GM18498 (cell line): ENCODE results near the gene FOXL1.

Experiments
- ATAC-seq: cut with Tn5 transposase; IDR thresholded peaks from one replicate; pipeline ENCODE4 v1.9.1; 2021; ENCODE audit warnings: mild to moderate bottlenecking, moderate library complexity; ENCODE audit not compliant: unreplicated experiment

Gene FOXL1

DNA sequence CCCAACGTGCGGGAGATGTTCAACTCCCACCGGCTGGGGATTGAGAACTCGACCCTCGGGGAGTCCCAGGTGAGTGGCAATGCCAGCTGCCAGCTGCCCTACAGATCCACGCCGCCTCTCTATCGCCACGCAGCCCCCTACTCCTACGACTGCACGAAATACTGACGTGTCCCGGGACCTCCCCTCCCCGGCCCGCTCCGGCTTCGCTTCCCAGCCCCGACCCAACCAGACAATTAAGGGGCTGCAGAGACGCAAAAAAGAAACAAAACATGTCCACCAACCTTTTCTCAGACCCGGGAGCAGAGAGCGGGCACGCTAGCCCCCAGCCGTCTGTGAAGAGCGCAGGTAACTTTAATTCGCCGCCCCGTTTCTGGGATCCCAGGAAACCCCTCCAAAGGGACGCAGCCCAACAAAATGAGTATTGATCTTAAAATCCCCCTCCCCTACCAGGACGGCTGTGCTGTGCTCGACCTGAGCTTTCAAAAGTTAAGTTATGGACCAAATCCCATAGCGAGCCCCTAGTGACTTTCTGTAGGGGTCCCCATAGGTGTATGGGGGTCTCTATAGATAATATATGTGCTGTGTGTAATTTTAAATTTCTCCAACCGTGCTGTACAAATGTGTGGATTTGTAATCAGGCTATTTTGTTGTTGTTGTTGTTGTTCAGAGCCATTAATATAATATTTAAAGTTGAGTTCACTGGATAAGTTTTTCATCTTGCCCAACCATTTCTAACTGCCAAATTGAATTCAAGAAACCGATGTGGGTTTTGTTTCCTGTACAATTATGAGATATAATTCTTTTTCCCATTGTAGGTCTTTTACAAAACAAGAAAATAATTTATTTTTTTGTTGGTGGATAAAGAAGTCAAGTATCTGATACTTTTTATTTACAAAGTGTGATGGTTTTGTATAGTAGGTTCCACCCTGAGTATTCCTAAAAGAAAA, 9.4 kb upstream of the FOXL1 start:
- no peak for ATAC-seq

DNA sequence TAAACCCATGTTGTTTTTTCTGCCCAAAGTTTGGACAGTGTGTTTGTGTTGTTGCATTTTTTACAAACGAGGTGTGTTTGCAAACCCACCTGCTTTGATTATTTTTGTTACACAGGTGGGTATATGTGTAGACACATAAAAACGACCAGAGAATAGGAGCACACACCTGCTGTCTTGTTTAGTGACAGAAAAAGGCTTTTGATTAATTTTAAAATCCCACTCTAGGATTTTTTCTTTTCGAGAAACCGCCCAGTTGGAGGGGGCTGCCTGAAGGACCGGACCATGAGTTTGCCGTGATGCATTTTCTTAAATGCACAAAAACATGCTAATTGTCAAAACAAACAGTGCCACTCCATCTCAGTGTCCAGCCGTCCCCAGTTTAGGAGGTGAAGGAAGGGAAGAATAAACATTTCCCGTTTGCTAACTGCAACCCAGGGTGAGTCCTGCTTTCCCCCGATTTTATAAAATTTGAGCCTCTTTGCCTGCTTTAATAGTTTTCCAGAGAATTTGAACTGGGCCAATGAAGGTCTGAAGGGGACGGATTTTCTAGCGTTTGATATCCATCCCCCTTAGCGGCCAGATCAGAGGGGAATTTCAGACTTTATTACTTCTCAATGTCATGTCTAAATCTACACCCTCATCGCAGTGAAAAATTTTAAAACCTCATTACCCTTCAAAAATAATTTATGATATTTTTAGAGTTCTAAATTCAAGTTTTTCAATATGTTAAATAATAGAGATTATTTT, 8.5 kb upstream of the FOXL1 start:
- ATAC-seq, result no peak

DNA sequence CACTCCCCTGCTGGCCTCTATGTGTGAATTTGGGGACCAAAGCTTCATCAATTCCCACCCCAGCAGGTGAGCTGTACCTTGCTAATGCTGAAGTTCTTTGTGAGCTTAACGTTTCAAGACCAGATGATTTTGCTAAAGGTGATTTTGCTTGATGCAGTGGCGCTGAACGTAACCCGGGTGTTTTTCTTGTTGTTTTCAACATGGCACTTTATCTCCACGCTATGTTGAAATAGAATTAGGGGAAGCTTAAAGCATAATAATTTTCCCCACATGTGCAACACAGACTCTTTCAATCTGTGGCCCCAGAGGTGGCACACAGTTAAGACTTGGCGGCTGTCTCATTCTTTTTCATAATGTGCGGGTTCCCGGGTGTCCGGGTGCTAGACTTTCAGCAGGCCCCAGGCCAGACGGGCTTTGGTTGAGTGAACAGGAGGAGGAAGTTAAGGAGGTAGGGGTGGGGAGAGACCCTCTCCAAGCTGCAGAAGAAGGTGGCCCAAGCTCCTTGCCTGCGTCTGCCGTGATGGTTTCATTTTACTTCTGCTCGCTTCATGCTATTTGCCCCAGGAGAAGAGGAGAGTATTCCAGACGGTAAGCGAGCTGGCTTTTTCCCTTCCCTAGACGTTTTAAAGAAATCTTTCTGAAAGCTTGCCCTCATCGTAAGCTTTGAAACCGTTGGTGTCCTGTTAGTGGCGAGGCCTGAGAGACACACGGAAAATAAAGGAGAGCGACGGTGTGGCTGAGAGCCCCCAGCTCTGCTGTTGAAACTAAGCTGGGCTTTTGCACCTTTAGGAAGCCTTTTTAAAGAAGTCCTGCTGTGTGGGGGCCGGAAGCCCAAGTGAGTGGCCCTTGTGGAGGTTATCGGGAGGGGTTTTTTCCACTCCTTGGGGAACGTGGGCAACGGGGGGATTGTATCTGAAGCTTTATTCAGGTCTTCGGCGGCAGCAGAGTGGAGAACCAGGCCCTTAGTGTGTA, 7.5 kb upstream of the FOXL1 start:
- no peak for ATAC-seq

DNA sequence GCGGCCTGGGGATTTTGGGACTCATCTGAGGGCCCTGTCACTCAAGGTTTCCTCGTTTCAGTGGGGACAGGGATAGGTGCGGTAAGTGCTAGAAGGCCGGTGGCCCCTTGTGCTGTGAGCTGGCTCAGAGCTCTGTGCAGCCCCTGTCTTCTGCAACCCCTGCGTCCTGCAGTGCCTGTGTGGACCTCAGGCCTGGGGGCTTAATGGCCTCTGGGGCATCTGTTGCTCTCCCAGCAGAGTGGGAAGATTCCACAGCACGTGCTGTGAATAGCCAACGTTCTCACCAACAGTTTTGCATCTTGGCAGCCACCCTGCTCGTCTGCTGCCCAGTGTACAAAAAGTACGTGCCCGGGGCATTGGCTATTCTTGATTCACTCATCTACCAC, 6.8 kb upstream of the FOXL1 start:
- ATAC-seq, result no peak

DNA sequence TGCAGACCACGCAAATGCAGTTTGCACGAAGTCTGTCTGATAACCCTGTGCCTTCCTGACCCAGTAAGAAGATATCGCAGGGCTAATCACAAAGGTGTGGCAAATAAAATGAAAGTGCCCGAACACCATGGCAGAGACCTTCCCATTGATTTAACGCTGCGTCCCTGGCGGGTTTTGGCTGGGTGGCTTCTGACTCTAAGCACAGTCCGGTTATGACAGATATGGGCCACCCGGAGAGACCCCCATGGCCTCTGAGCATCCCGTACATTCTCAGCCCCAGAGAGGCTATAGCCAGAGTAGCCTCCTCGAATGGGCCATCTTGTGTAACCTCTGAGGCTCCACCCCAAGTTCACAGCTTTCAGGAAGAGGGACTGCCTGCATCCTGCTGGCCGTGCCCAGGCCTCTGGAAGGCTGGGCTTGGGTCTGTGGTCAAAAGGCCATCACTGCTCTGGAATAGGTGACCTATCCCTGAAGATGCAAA, 6.3 kb upstream of the FOXL1 start:
- no peak for ATAC-seq

DNA sequence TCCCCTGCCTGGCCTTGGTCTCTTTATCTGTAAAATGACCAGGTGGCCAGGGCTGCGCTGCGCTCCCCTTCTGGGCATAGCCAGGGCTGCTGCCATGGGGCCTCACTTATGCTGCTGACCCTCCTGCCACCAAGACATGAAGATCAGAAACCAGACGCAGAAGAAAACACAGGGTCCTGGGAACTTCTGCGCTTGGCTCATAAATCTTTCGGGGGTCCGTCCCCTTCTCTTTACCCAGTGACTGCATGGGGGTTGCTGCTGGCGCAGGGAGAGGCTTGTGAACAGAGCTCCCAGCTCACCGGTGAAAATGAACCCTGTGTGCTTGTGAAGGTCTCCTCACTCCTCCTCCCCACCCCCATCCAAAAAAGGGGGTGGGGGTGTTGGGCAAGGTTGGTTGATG, 5.7 kb upstream of the FOXL1 start:
- no peak for ATAC-seq

DNA sequence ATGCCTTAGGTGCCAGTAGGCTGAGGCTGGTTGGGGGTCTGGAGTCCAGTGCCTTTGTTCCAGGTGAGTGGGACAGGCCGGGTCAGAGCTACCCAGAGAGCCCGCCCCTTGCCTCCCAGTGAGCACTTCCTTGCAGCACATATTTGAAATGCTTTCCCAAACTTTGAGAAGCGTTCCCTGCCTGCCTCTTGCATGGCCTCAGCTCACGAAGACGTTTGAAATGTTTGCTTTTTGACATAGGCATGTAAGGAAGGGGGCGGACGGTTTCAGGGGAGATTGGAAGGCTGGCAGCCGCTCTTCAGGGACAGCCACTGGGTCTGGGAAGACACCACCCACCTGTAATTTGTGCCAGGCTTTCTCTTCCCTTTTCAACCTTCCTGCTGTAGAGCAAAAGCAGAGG, 5.1 kb upstream of the FOXL1 start:
- no peak for ATAC-seq

DNA sequence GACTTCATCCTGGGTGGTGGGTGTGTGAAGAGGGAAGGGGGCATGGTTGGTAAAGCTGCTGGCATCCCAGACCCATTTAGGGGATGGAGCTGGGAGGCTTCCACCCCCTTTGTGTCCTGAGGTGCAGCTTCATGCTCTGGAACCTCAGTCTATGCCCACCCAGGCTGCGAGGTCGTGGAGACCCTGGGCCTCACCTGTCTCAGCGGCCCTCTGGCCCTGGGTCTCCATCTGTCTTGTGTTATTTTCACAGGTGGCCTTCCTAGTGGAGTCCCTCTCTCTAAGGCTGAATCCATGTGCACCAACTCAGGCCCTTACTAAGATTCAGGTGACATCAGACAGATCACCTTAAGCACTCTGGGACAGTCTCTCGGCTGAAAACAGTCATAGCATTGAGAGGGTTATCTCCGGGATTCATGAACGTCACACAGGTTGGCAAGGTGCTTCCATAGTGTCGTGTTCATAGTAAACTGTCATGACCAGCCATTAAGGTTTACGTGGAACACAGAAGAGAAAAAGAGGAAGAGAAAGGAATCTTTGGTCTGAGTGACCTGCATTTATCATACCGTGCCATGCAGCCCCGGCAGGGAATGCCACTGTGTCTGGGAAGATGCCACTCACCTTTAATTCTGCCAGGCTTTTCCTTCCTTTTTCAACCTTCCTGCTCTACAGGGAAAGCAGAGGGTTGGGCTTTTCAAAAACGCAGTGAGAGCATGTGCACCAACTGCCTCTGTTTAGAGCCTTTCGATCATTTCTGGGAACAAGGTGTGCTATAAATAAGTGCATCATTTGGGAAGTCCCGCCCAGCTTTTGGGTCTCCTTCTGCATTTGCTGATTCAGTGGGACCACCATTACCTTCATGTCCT, 4.5 kb upstream of the FOXL1 start:
- ATAC-seq, result no peak

DNA sequence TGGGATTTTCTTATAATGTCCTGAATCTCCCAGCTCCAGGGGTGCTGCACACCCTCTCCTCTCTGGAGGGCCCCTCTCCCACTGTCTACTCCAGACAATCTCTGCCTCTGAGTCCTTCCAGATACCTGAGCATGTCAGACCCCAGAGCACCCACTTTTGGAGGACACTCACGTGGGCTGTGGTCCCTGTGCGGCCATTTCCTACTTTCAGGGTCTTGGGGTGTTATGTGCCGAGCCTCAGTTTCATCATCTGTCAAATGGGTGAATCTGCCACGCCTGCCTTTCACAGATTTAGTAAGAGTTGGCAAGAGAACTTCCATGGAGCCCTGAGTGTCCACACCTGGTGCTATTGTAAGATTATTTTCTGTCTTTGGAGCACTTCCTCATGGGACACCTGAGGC, 3.7 kb upstream of the FOXL1 start:
- no peak for ATAC-seq

DNA sequence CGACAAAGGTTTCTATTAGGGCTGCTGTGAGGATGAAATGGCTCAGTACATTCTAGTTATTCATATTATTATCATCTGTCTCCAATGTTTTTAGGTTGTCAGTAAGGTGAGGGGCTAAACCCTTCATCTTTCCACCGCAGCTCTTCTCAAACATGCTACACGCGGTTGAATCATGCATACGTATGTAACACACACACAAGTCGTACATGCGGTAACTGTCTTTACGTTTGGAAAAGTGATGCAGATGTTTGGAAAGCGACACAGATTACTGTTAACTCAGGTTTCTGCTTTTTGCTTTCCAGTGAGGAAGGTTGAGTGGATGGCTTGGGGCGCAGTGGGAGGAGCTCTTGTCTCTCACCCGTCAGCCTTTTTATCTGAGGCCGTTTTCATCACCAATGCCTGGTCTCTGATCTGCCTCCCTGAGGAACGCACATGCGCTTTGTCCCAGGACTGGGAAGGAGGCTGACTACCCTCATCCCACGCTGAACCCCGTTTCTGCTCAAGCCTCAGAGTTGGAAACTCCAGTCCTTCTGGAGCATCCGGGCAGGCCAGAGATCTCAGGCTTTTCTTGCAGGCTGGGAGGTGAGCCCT, 3.2 kb upstream of the FOXL1 start:
- ATAC-seq, result no peak

DNA sequence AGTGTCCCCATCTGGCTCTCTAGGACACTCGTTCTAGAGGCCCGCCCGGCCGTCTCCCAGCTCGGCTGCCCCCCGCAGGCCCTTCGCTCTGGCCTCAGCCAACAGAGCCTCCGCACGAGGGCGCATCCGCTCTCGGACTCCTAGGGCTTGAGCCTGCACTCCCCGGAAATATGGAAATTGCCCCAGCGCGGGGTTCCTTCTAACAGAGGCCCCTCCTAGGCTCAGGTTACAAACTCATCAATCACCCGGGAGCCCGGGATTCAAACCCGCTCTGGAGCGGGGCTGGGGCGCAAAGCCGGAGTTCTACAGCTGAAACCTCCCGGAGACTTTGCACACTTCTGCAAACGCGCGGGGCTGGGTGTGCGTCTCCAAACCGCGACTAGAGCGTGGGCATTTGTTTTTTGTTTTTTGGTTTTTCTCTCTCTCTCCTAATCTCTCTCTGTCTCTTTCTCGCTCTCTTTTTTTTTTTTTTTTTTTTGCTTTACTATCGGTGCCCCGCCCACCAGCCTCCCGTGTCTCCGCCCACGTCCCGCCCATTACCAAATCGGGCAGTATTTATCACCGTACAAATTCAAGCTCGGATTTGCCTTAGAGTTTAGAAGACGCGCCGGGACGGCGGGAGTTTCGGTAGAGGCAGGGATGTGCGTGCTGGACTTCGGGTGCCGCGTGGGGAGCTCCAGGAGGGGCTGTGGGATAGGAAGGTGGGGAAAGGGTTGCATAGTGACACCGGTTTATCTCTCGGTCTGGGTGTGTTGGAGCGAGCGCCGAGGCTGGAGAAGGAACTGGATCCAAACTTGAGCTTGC, 2.4 kb upstream of the FOXL1 start:
- no peak for ATAC-seq

DNA sequence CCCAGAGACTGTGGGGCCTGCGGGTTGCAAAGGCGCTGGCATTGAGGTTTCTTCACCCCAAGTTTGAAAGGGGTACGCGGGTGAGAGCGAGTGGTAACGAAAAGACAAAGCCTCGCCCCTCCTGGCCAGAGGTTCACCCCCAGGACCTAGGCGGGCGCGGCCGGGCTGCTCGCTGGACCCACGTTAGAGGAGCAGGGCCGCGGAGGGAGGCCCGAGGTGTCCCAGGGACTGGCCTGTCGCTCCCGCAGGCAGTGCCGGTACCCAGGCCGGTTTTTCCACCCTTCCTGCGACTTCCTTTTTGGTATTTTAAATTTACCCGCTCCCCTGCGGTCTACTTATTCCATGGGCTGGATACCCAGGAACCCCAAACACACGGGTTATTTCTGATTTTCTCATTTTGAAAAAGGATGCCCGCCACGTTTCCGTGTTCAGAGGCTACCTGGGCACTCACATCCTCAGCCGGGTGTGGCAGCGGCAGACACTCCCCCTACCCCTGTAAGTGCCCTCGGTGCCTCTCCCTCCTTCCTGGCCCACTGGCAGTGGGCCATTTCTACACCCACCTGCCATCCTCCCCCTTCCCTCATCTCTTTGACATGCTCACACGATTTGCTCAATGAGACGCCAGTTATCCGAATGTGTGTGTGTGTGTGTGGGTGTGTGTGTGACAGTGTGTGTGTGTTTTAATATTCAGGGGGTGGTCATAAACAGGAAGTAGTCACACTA, 1.6 kb upstream of the FOXL1 start:
- no peak for ATAC-seq

DNA sequence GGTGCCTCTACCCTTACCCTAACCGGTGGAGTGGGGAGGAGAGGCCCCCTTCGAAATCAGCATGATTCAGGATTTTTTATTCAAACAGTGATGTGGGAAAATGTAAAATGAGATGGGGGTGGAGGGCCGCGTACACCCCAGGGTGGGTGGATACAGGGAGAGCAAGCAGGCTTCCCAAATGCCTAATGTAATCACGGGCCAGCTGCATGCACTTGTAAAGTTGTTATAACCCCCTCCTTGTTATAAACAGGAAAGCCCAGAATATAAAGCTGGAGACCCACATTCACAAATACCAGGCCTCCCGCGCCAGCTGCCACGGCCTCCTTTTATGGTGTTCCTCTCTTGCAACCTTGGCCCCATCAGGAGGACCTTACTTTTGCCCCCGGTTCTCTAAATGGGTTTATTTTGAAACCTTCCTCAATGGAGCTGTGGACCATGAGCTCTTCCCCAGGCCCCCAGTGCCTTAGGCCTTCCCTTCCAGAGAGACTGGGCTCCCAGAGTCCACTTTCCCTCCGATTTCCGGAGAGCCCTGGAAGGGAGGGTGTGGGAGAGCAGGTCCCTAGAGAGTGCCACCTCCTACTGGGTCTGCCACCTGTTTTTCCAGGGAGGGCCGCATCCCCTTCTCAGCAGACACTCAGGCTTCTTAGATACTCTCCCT, 906 bp upstream of the FOXL1 start:
- no peak for ATAC-seq

DNA sequence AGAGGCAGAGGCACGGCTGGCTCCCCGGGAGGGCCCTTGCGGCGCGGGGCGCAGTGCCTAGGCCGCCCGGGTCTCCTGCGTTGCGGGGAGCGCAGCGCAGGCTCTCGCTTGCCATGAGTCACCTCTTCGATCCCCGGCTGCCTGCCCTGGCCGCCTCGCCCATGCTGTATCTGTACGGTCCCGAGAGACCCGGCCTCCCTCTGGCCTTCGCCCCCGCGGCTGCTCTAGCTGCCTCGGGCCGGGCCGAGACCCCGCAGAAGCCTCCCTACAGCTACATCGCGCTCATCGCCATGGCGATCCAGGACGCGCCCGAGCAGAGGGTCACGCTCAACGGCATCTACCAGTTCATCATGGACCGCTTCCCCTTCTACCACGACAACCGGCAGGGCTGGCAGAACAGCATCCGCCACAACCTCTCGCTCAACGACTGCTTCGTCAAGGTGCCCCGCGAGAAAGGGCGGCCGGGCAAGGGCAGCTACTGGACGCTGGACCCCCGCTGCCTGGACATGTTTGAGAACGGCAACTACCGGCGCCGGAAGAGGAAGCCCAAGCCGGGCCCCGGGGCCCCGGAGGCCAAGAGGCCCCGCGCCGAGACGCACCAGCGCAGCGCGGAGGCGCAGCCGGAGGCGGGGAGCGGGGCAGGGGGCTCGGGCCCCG, 390 bp downstream of the FOXL1 start:
- ATAC-seq, result no peak

DNA sequence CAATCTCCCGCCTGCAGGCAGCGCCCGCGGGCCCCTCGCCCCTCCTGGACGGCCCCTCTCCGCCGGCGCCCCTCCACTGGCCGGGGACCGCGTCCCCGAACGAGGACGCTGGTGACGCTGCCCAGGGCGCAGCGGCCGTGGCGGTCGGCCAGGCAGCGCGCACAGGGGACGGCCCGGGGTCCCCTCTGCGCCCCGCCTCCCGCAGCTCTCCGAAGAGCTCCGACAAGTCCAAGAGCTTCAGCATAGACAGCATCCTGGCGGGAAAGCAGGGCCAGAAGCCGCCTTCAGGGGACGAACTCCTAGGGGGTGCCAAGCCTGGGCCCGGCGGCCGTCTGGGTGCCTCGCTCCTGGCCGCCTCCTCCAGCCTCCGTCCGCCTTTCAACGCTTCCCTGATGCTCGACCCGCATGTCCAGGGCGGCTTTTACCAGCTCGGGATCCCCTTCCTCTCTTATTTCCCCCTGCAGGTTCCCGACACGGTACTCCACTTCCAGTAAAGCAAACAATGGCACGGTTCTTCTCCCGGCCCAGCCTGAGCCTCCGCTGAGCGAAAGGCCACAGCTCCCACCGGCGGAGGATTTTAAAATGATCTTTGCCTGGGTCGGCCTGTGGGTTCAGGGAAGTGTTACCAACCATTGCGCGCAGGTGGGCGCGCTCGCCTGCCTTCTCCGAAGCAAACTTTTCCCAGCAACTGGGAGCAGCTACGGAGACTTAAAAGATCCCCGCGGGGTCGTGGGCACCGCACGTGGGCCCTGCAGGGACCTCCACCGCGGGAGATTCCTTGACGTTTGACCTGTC, 1.1 kb downstream of the FOXL1 start:
- no peak for ATAC-seq

DNA sequence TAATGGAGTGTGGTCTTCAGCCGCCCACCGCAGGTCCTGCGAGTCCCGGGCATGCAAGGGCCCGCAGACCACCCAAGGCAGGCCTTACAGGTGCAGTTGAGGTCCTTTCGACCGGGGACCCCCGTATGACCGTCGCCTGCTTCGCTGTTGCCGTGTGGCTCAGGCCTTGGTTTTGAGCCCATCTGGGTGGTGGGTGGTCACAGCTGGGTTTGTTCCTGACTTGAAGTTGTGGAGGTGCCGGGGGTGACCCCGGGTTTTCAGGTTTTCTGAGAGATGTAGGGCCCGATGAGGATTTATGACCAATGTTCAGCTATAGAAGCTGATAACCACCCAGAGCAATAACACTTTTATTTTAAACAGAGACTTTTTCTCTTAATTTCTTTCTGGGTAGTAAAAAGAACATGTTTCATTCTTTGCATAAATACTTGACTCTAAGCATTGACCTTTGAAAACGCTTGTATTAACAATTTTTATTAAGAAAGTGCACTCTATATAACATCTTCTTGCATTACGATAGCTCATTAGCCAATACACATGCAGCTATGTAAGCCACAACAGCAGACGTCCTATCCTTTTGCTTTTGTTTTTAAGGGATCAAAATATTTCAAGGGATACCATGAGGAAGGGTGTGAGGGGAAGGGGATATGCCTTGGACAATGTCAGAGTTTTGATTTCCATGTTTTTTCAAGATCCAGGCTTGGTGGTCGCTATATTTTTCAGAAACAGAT, 1.9 kb downstream of the FOXL1 start:
- no peak for ATAC-seq
